Astrocyte of the spinal cord (primary cell): Measurements from ENCODE around the gene CCT8L2.
"Not testable (repeated sequence)": the region's sequence is repeated elsewhere in the genome, so short reads cannot be mapped to it uniquely, and the experiment has no call there.

Experiments used
- DNase-seq: peaks from one replicate; pipeline ENCODE4 v3.0.0; 2011; ENCODE audit warnings: low read depth, low spot score
- H3K4me3 ChIP-seq: 2 replicates; pipeline ENCODE4 v1.5.1; 2011; ENCODE audit warnings: low read depth, mild to moderate bottlenecking, low read length, moderate library complexity
- in situ Hi-C: cut with HindIII; loops from 2 replicates; pipeline ENCODE4 v1.10.0; 2017; ENCODE audit warnings: low sequenced_read_pairs
- TF ChIP-seq, protein P1 (sequence below): IDR thresholded peaks from 2 replicates; pipeline ENCODE4 v1.5.1; 2012; ENCODE audit warnings: low read depth, mild to moderate bottlenecking, low read length, inconsistent platforms

Gene CCT8L2

DNA sequence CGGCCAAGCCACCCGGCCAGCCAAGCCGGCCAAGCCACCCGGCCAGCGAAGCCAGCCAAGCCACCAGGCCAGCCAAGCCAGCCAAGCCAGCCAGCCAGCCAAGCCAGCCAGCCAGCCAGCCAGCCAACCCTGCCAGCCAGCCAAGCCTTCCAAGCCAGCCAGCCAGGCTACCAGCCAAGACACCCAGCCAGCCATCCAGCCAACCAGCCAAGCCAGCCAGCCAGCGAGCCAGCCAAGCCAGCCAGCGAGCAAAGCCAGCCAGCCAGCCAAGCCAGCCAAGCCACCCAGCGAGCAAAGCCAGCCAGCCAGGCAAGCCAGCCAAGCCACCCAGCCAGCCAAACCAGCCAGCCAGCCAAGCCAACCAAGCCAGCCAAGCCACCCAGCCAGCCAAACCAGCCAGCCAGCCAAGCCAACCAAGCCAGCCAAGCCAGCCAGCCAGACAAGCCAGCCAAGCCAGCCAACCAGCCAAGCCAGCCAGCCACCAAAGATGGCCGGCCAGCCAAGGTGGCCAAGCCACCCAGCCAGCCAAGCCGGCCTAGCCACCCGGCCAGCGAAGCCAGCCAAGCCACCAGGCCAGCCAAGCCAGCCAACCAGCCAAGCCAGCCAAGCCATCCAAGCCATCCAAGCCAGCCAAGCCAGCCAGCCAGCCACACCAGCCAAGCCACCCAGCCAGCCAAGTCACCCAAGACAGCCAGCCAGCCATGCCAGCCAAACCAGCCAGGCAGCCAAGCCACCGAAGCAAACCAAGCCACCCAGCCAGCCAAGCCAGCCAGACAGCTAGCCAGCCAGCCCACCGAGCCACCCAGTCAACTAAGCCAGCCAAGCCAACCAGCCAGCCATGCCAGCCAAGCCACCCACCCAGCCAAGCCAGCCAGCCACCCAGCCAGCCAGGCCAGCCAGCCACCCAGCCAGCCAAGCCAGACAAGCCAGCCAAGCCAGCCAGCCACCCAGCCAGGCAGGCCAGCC is 28.8 kb downstream of the CCT8L2 start:
- H3K4me3 ChIP-seq: no peak overlapping the region
- TF ChIP-seq, protein P1, sequence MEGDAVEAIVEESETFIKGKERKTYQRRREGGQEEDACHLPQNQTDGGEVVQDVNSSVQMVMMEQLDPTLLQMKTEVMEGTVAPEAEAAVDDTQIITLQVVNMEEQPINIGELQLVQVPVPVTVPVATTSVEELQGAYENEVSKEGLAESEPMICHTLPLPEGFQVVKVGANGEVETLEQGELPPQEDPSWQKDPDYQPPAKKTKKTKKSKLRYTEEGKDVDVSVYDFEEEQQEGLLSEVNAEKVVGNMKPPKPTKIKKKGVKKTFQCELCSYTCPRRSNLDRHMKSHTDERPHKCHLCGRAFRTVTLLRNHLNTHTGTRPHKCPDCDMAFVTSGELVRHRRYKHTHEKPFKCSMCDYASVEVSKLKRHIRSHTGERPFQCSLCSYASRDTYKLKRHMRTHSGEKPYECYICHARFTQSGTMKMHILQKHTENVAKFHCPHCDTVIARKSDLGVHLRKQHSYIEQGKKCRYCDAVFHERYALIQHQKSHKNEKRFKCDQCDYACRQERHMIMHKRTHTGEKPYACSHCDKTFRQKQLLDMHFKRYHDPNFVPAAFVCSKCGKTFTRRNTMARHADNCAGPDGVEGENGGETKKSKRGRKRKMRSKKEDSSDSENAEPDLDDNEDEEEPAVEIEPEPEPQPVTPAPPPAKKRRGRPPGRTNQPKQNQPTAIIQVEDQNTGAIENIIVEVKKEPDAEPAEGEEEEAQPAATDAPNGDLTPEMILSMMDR: no peak
- in situ Hi-C loops: no loop called here
- no peak for DNase-seq

DNA sequence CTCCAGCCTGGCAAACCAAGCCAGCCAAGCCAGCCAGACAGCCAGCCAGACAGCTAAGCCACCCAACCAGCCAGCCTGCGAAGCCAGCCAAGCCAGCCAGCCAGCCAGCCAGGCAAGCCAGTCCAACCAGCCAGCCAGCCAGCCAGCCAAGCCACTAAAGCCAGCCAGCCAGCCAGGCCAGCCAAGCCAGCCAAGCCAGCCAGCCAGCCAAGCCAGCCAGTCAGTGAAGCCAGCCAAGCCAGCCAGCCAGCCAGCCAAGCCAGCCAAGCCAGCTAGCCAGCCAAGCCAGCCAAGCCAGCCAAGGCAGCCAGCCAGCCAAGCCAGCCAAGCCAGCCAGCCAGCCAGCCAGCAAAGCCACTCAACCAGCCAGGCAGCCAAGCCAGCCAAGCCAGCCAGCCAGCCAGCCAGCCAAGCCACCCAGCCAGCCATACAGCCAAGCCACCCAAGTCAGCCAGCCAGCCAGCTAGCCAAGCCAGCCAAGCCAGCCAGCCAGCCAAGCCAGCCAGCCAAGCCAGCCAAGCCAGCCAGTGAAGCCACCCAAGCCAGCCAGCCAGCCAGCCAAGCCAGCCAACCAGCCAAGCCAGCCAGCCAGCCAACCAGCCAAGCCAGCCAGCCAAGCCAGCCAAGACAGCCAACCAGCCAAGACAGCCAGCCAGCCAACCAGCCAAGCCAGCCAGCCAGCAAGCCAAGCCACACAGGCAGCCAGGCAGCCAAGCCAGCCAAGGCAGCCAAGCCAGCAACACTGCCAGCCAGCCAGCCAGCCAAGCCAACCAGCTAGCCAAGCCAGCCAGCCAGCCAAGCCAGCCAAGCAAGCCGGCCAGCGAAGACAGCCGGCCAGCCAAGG is 29.7 kb downstream of the CCT8L2 start:
- TF ChIP-seq, protein P1: no peak
- no peak for DNase-seq
- no peak overlapping the region for H3K4me3 ChIP-seq
- in situ Hi-C loops: no loop called here

DNA sequence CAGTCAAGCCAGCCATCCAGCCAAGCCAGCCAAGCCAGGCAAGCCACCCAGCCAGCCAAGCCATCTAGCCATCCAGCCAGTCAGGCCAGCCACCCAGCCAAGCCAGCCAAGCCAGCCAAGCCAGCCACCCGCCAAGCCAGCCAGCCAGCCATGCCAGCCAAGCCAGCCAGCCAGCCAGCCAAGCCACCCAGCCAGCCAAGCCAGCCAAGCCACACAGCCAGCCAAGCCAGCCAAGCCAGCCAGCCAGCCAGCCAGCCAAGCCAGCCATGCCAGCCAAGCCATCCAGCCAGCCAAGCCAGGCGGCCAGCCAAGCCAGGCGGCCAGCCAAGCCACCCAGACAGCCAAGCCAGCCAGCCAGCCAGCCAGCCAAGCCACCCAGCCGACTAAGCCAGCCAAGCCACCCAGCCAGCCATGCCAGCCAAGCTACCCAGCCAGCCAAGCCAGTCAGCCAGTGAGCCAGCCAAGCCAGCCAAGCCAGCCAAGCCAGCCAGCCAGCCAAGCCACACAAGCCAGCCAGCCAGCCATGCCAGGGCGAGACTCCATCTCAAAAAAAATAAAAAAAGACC is 31.4 kb downstream of the CCT8L2 start:
- in situ Hi-C loops, DNase-seq, H3K4me3 ChIP-seq: not testable (repeated sequence)

DNA sequence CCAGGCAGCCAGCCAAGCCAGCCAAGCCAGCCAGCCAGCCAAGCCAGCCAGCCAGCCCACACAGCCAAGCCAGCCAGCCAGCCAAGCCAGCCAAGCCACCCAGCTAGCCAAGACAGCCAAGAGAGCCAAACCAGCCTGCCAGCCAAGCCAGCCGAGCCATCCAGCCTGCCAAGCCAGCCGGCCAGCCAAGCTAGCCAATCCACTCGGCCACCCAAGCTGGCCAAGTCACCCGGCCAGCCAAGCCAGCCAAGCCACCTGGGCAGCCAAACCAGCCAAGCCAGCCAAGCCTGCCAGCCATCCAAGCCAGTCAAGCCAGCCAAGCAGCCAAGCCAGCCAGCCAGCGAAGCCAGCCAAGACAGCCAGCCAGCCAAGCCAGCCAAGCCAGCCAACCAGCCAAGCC is 32.0 kb downstream of the CCT8L2 start:
- in situ Hi-C loops, H3K4me3 ChIP-seq, DNase-seq: not testable (repeated sequence)

- in situ Hi-C loops, H3K4me3 ChIP-seq, DNase-seq: not testable (repeated sequence)
Measured at GRCh38 chr22:16559996-16560395, 32.6 kb downstream of the CCT8L2 start.

DNA sequence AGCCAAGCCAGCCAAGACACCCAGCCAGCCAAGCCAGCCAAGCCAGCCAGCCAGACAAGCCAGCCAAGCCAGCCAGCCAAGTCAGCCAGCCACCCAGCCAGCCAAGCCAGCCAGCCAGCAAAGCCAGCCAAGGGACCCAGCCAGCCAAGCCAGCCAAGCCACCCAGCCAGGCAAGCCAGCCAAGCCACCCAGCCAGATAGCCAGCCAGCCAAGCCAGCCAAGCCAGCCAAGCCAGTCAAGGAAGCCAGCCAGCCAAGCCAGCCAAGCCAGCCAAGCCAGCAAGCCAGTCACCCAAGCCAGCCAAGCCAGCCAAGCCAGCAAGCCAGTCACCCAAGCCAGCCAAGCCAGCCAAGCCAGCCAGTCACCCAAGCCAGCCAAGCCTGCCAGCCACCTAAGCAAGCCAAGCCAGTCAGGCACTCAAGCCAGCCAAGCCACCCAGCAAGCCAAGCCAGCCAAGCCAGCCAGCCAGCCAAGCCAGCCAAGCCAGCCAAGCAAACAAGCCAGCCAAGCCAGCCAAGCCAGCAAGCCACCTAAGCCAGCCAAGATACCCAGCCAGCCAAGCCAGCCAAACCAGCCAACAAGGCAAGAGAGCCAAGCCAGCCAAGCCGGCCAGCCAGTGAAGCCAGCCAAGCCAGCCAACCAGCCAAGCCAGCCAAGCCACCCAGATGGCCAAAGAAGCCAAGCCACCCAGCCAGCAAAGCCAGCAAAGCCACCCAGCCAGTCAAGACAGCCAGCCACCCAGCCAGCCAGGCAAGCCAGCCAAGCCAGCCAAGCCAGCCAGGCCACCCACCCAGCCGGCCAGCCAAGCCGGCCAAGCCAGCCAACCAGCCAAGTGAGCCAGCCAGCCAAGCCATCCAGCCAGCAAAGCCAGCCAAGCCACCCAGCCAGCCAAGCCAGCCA is 33.3 kb downstream of the CCT8L2 start:
- no peak for DNase-seq
- TF ChIP-seq, protein P1: no peak
- in situ Hi-C loops: no loop called here
- no peak overlapping the region for H3K4me3 ChIP-seq

GRCh38 chr22:16558376-16558945 is 34.1 kb downstream of the CCT8L2 start:
- H3K4me3 ChIP-seq, in situ Hi-C loops, DNase-seq: not testable (repeated sequence)

- in situ Hi-C loops, DNase-seq, H3K4me3 ChIP-seq: not testable (repeated sequence)
Measured at GRCh38 chr22:16557511-16557910, 35.1 kb downstream of the CCT8L2 start.

DNA sequence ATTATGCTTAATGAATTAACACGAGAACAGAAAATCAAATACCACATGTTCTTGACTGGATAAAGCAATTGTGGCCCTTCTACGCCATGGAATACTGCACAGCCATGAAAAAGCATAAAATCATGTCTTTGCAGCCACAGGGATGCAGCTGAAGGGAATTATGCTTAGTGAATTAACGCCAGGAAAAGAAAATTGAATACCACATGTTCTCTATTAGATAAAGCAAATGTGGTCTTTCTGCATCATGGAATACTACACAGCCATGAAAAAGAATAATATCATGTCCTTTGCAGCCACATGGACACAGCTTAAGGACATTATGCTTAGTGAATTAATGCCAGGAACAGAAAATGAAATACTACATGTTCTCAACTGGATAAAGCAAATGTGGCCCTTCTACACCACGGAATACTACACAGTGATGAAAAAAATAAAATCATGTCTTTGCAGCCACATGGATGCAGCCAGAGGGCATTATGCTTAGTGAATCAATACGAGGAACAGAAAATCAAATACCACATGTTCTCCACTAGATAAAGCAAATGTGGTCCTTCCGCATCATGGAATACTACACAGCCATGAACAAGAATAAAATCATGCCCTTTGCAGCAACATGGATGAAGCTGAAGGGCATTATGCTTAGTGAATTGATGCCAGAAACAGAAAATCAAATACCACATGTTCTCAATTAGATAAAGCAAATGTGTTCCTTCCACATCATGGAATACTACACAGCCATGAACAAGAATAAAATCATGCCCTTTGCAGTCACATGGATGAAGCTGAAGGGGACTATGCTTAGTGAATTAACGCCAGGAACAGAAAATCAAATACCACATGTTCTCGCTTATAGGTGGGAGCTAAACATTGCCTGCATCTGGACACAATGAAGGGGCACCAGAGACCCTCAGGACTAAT is 37.3 kb downstream of the CCT8L2 start:
- in situ Hi-C loops, DNase-seq: not testable (repeated sequence)

GRCh38 chr22:16543310-16543709 is 49.3 kb downstream of the CCT8L2 start:
- H3K4me3 ChIP-seq, in situ Hi-C loops, DNase-seq: not testable (repeated sequence)

More for the DNA sequence above, 37.3 kb downstream of the CCT8L2 start:
- not testable (repeated sequence) for H3K4me3 ChIP-seq
